Measurements from ENCODE around the gene PTS. TPM values are rescaled to one million over a fixed set of nuclear protein-coding genes. Genes with fewer than 3 reads are reported as not detected.

Gene PTS
- total and polyA plus RNA-seq, 3 donors from 2014 or later = 28.0 to 33.9 (median 30.1) TPM

GRCh38 chr11:112215621-112216020 lies 10.6 kb upstream of the PTS start:
- H3K27ac ChIP-seq = no peak overlapping the region
- no peak for DNase-seq
- H3K9me3 ChIP-seq = no peaks in the 10 kb centered on the region
- H3K4me3 ChIP-seq = no peak overlapping the region
- no peaks in the 10 kb centered on the region for H3K36me3 ChIP-seq (ENCODE audit: low read depth, missing control alignments)
- 93 to 94% methylated on average over 6 of the region's 6 CpGs for WGBS, 2 donors
- H3K27me3 ChIP-seq = no peaks in the 10 kb centered on the region
- intact Hi-C loops (cut with DNase I; ENCODE audit: low total_unique reads) = no loop called here
- no peaks in the 10 kb centered on the region for H3K4me1 ChIP-seq
- TF ChIP-seq CTCF (IDR thresholded peaks at IDR 0.05) = no peak

- intact Hi-C loops (cut with DNase I; ENCODE audit: low total_unique reads) = no loop called here
- TF ChIP-seq CTCF (IDR thresholded peaks at IDR 0.05) = no peak
- H3K4me1 ChIP-seq = no peaks in the 10 kb centered on the region
- no peak overlapping the region for H3K27ac ChIP-seq
- H3K36me3 ChIP-seq (ENCODE audit: low read depth, missing control alignments) = no peaks in the 10 kb centered on the region
- WGBS, 2 donors = 100% methylated on average over 1 of the region's 1 CpG
- DNase-seq = no peak
- H3K27me3 ChIP-seq = no peaks in the 10 kb centered on the region
- no peak overlapping the region for H3K4me3 ChIP-seq
- no peaks in the 10 kb centered on the region for H3K9me3 ChIP-seq
Measured at GRCh38 chr11:112216561-112217105, 9.6 kb upstream of the PTS start.

- intact Hi-C loops (cut with DNase I; ENCODE audit: low total_unique reads) = loop anchor here (5.0 kb wide), 1 partner anchor 63 kb away; no protein-coding TSS in a partner anchor
- no peak for TF ChIP-seq POLR2A (IDR thresholded peaks at IDR 0.05)
- peak; percentile 64 to 83 (median 81) for TF ChIP-seq CTCF (IDR thresholded peaks at IDR 0.05)
- H3K27ac ChIP-seq = no peak overlapping the region
- 49 to 51% methylated on average over 7 of the region's 7 CpGs for WGBS, 2 donors
- H3K36me3 ChIP-seq (ENCODE audit: low read depth, missing control alignments) = no peaks in the 10 kb centered on the region
- no peak overlapping the region for H3K4me3 ChIP-seq
- H3K27me3 ChIP-seq = no peaks in the 10 kb centered on the region
- H3K4me1 ChIP-seq = no peaks in the 10 kb centered on the region
- peak; percentile 49 for DNase-seq
- H3K9me3 ChIP-seq = no peaks in the 10 kb centered on the region
Measured at GRCh38 chr11:112219476-112220232, 6.6 kb upstream of the PTS start.

GRCh38 chr11:112221274-112221835 lies 4.9 kb upstream of the PTS start:
- Histone ChIP-seq H3K4me3 (no peak overlapping the region), H3K27me3 (no peaks in the 10 kb centered on the region), H3K36me3 (ENCODE audit: low read depth, missing control alignments) (no peaks in the 10 kb centered on the region), H3K9me3 (no peaks in the 10 kb centered on the region), H3K4me1 (no peaks in the 10 kb centered on the region), H3K27ac (no peak overlapping the region)
- 76% methylated on average over 3 of the region's 3 CpGs for WGBS, 2 donors
- TF ChIP-seq CTCF (IDR thresholded peaks at IDR 0.05) (no peak), POLR2A (IDR thresholded peaks at IDR 0.05) (no peak)
- no peak for DNase-seq
- intact Hi-C loops (cut with DNase I; ENCODE audit: low total_unique reads) = loop anchor here (5.0 kb wide), 1 partner anchor 61 kb away; no protein-coding TSS in a partner anchor
